ENCODE measurements around the gene GNAI1. TPM values are rescaled to one million over a fixed set of nuclear protein-coding genes. Genes with fewer than 3 reads are reported as not detected.

The GNAI1 gene
- 32.5 to 39.0 TPM (median 36.2 TPM) in 5 replicates for total RNA-seq (2022; extraction: Qiagen RNA extraction)

DNA sequence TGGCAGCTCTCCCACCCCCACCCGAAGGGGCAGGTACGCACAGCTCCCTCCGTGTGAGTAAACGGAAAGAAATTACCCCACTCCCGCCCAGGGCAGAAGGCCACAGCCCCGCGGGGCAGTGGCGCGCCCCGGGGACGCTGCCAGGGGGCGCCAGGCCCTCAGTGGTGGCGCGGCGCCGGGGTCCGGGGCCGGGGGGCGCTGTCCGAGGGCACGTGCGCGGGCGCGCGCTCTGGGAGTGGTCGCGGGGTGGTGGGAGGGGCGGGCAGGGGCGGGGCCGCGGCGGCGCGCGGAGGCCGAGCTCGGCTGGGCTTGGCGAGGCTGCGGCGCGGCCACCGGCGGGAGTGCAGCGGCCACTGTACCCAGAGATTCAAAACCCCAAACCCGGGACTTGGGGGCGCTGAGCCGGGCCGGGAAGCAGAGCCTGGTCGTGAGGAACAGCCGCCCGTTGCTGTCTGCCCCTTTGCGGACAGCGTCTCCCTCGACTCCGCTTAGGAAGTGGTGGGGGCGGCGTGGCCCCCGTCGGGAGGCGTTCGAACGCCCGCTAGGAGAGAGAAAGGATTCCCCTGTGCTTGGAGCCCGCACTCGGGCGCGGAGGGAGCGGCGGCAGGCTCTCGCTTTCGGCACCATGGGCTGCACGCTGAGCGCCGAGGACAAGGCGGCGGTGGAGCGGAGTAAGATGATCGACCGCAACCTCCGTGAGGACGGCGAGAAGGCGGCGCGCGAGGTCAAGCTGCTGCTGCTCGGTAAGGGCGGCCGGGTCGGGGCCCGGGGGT, at the start of gene GNAI1:
GNAI1 (plus strand) TSS at position 296 of the 773 bp plus-strand sequence; CDS start at position 626, 330 bp downstream.

